ENCODE measurements around the gene ETV3.

GRCh38 chr1:157133426-157133825 lies 4.8 kb downstream of the ETV3 start:
- TF ChIP-seq CTCF (IDR thresholded peaks at IDR 0.05; ENCODE audit: low read depth, low read length): no peak
- no peak for TF ChIP-seq POLR2A (IDR thresholded peaks at IDR 0.05; ENCODE audit: extremely low read depth, insufficient read length)

All from NB4 (cell line).